Caco-2 (cell line): ENCODE results near the gene RAB1B. TPM values are rescaled to one million over a fixed set of nuclear protein-coding genes. Genes with fewer than 3 reads are reported as not detected.
"Not testable (repeated sequence)": the region's sequence is repeated elsewhere in the genome, so short reads cannot be mapped to it uniquely, and the experiment has no call there.

Source experiments
- BruUV-seq: library from RNA; stranded (reverse); fragments of 400-500 nt; replicated peaks from 2 replicates; lab custom pipeline; 2021; lab: Mats Ljungman, UMichigan
- CTCF ChIA-PET: fragments of 300-600 bp; sonication (Branson Sonifier 250); formaldehyde crosslinking; loops from one replicate; lab custom pipeline; 2022; ENCODE audit warnings: antibody characterized with exemption; lab: Charles Lee
- POLR2A ChIA-PET: fragments of 300-600 bp; sonication (Branson Sonifier 250); formaldehyde crosslinking; loops from one replicate; lab custom pipeline; 2022; ENCODE audit warnings: antibody characterized with exemption; lab: Charles Lee
- DNase-seq, 2 experiments: peaks; one replicate each; pipeline versions ENCODE4 v3.0.0 to v3.0.0-alpha.2; 2020 to 2022
- H3K27me3 ChIP-seq: replicated peaks from 2 replicates; pipeline ENCODE4 v1.6.0; 2011; ENCODE audit warnings: low read length; ENCODE audit not compliant: control insufficient read depth, insufficient read depth
- H3K36me3 ChIP-seq: 2 replicates; pipeline ENCODE4 v1.5.1; 2011; ENCODE audit warnings: low read length; ENCODE audit not compliant: control insufficient read depth, insufficient read depth
- H3K4me1 ChIP-seq: fragments of 250-450 bp; sonication (Bioruptor Pico); 2 replicates; pipeline ENCODE4 v1.5.1; 2020; ENCODE audit warnings: mild to moderate bottlenecking
- H3K4me3 ChIP-seq: 2 replicates; pipeline ENCODE4 v1.5.1; 2011; ENCODE audit warnings: low read depth, mild to moderate bottlenecking, control low read depth, low read length
- H3K9me3 ChIP-seq: fragments of 250-450 bp; sonication (Bioruptor Pico); 2 replicates; pipeline ENCODE4 v1.5.1; 2020; ENCODE audit warnings: mild to moderate bottlenecking, moderate library complexity
- H3K27ac Mint-ChIP-seq: one replicate; pipeline ENCODE4 v1.8.0; 2022; ENCODE audit warnings: mixed read lengths; ENCODE audit not compliant: unreplicated experiment
- H3K27me3 Mint-ChIP-seq: one replicate; pipeline ENCODE4 v1.8.0; 2022; ENCODE audit warnings: mixed read lengths; ENCODE audit not compliant: insufficient read depth, unreplicated experiment
- H3K36me3 Mint-ChIP-seq: one replicate; pipeline ENCODE4 v1.8.0; 2022; ENCODE audit warnings: mild to moderate bottlenecking, mixed read lengths; ENCODE audit not compliant: insufficient read depth, unreplicated experiment
- H3K4me1 Mint-ChIP-seq: one replicate; pipeline ENCODE4 v1.8.0; 2022; ENCODE audit warnings: low read depth, mixed read lengths; ENCODE audit not compliant: unreplicated experiment
- H3K4me3 Mint-ChIP-seq: one replicate; pipeline ENCODE4 v1.8.0; 2022; ENCODE audit warnings: mild to moderate bottlenecking, moderate library complexity, mixed read lengths; ENCODE audit not compliant: unreplicated experiment
- H3K9me3 Mint-ChIP-seq: one replicate; pipeline ENCODE4 v1.8.0; 2022; ENCODE audit warnings: mixed read lengths; ENCODE audit not compliant: unreplicated experiment
- intact Hi-C: fragments of 100-400 bp; cut with micrococcal nuclease; formaldehyde crosslinking; loops from one replicate; pipeline ENCODE4 v1.10.0; 2022; ENCODE audit not compliant: unreplicated experiment
- total RNA-seq: library from RNA; stranded (reverse); gene quantifications from 2 replicates; pipeline ENCODE4 v1.2.3, GENCODE V29; 2022
- TF ChIP-seq, protein P1 (sequence below), 2 experiments: fragments of 200-600 bp in 1 of 2; IDR thresholded peaks; 1 replicate in 1 of 2; 2 replicates in 1 of 2; pipeline versions ENCODE4 v1.5.1 to v1.8.0; 2011 to 2022; ENCODE audit warnings: antibody characterized with exemption in 1 of 2, control low read depth in 1 of 2, inconsistent platforms in 1 of 2, low read depth in 1 of 2, low read length in 1 of 2, mild to moderate bottlenecking in 1 of 2, moderate library complexity in 1 of 2; ENCODE audit not compliant: insufficient read depth in 1 of 2, severe bottlenecking in 1 of 2, unreplicated experiment in 1 of 2

Gene RAB1B
- total RNA-seq, 1 experiment from 2014 or later = 132 TPM

DNA sequence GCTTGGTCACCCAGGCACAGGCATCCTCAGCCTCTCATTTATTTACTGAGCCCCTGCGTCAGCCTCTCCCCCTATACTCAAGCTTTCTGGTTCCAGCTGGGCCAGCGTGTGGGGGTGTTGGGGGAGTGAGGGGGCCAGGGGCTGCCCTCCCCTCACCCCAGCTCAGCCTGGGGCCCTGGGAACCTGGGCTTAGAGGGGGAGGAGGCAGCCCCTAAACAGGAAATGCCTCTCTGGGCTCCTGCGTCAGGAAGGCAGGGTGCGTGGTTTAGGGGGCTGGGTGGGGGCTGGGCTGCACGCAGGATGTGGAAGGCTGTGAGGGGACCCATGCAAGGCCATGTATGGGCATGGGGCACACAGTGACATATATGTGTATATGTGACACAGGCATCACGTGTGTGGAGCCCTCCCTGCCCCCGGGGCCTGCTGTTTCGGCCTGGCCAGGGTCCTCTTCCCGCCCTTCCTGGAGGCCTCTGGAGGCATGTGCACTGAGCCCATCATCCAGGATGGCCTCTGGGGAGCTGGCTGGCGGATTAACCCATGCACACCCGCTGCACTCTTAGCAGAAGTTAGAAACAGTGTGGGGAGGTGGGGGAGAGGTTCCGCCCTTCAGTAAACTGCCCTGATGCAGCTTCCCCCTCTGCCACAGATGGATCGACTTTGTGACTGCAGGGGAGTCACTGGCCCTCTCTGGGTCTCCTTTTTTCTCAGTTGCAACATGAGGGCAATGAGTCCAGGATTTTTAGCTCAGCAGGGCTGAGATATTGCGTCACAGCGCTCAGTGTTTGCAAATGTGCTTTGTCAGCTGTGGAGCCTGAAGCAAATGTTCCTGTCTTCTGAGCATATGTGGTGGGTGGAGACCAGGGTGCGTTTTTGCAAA lies 49.5 kb downstream of the RAB1B start:
- ChIA-PET POLR2A (no interaction called here), CTCF (interaction anchor here (0.6 to 1.8 kb wide), 6 partner anchors 11 to 430 kb away, joined by 3 to 7 read pairs (median 4); partner anchors contain the start of genes FIBP, RIN1 and YIF1A)
- TF ChIP-seq, protein P1, sequence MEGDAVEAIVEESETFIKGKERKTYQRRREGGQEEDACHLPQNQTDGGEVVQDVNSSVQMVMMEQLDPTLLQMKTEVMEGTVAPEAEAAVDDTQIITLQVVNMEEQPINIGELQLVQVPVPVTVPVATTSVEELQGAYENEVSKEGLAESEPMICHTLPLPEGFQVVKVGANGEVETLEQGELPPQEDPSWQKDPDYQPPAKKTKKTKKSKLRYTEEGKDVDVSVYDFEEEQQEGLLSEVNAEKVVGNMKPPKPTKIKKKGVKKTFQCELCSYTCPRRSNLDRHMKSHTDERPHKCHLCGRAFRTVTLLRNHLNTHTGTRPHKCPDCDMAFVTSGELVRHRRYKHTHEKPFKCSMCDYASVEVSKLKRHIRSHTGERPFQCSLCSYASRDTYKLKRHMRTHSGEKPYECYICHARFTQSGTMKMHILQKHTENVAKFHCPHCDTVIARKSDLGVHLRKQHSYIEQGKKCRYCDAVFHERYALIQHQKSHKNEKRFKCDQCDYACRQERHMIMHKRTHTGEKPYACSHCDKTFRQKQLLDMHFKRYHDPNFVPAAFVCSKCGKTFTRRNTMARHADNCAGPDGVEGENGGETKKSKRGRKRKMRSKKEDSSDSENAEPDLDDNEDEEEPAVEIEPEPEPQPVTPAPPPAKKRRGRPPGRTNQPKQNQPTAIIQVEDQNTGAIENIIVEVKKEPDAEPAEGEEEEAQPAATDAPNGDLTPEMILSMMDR (IDR thresholded peaks at IDR 0.05; ENCODE audit: insufficient read depth in 1 of 2, low read depth in 1 of 2, low read length in 1 of 2, severe bottlenecking in 1 of 2, unreplicated experiment in 1 of 2) = no peak
- H3K4me1 Mint-ChIP-seq = peaks cover 22% of the 10 kb centered on the region
- peak; percentile 59 for DNase-seq
- H3K4me3 Mint-ChIP-seq = no peak overlapping the region
- no peaks in the 10 kb centered on the region for H3K27me3 Mint-ChIP-seq
- peak overlapping the region; percentile 70 for H3K27ac Mint-ChIP-seq
- H3K27me3 ChIP-seq = no peaks in the 10 kb centered on the region
- H3K9me3 Mint-ChIP-seq = peaks cover 15% of the 10 kb centered on the region
- H3K9me3 ChIP-seq = peaks cover 12% of the 10 kb centered on the region; the same call in 1 of the 2 replicates
- peaks cover 34% of the 10 kb centered on the region for H3K4me1 ChIP-seq
- no TSS peak for BruUV-seq
- H3K36me3 Mint-ChIP-seq = peaks cover 5% of the 10 kb centered on the region
- no peak overlapping the region for H3K4me3 ChIP-seq
- no peaks in the 10 kb centered on the region for H3K36me3 ChIP-seq
- intact Hi-C loops = no loop called here

DNA sequence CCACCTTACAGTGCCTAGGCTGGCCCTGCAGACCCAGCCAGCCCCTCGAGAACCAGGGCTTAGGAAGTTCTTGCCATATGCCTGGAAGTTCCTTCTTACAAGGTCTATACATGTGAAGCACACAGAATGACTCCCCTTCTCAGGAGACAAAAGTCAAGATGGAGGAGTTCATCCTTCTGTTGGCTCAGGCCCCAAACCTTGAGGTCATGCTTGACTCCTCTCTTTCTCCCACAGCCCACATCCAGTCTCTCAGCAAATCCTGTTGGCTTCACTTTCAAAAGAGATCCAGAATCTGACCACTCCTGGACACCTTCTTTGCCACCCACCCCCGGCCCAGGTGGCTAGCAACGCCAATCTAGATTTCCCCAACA lies 50.1 kb downstream of the RAB1B start:
- Histone ChIP-seq H3K9me3 (peaks cover 12% of the 10 kb centered on the region; the same call in 1 of the 2 replicates), H3K27me3 (no peaks in the 10 kb centered on the region), H3K4me1 (peaks cover 30% of the 10 kb centered on the region), H3K4me3 (no peak overlapping the region), H3K36me3 (no peaks in the 10 kb centered on the region)
- intact Hi-C loops = no loop called here
- Mint-ChIP-seq H3K27me3 (no peaks in the 10 kb centered on the region), H3K4me3 (no peak overlapping the region), H3K4me1 (peaks cover 25% of the 10 kb centered on the region), H3K36me3 (peaks cover 5% of the 10 kb centered on the region), H3K27ac (peak overlapping the region; percentile 70), H3K9me3 (peaks cover 15% of the 10 kb centered on the region)
- ChIA-PET POLR2A (no interaction called here), CTCF (interaction anchor here (0.9 to 1.8 kb wide), 4 partner anchors 10 to 29 kb away, joined by 3 to 7 read pairs (median 4); partner anchors contain the start of genes RIN1 and YIF1A)
- no TSS peak for BruUV-seq
- DNase-seq = no peak
- TF ChIP-seq, protein P1 (IDR thresholded peaks at IDR 0.05; ENCODE audit: insufficient read depth in 1 of 2, low read depth in 1 of 2, low read length in 1 of 2, severe bottlenecking in 1 of 2, unreplicated experiment in 1 of 2) = no peak

DNA sequence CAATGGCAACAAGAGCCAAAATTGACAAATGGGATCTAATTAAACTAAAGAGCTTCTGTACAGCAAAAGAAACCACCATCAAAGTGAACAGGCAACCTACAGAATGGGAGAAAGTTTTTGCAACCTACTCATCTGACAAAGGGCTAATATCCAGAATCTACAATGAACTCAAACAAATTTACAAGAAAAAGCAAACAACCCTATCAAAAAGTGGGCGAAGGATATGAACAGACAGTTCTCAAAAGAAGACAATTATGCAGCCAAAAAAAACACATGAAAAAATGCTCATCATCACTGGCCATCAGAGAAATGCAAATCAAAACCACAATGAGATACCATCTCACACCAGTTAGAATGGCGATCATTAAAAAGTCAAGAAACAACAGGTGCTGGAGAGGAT lies 51.9 kb downstream of the RAB1B start:
- H3K27me3 Mint-ChIP-seq, H3K27me3 ChIP-seq, POLR2A ChIA-PET, H3K4me3 Mint-ChIP-seq, BruUV-seq, DNase-seq, H3K4me3 ChIP-seq, H3K36me3 Mint-ChIP-seq, H3K36me3 ChIP-seq, H3K27ac Mint-ChIP-seq, intact Hi-C loops: not testable (repeated sequence)
- peaks cover 15% of the 10 kb centered on the region for H3K9me3 Mint-ChIP-seq
- Histone ChIP-seq H3K9me3 (peaks cover 12% of the 10 kb centered on the region; the same call in 1 of the 2 replicates), H3K4me1 (peaks cover 34% of the 10 kb centered on the region)
- CTCF ChIA-PET = interaction anchor here (0.9 kb wide), 1 partner anchor 31 kb away, joined by 3 read pairs; the partner anchor contains the start of gene YIF1A
- H3K4me1 Mint-ChIP-seq = peaks cover 25% of the 10 kb centered on the region

DNA sequence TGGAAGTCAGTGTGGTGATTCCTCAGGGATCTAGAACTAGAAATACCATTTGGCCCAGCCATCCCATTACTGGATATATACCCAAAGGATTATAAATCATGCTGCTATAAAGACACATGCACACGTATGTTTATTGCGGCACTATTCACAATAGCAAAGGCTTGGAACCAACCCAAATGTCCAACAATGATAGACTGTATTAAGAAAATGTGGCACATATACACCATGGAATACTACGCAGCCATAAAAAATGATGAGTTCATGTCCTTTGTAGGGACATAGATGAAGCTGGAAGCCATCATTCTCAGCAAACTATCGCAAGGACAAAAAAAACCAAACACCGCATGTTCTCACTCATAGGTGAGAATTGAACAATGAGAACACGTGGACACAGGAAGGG lies 52.3 kb downstream of the RAB1B start:
- H3K4me3 ChIP-seq, H3K36me3 Mint-ChIP-seq, intact Hi-C loops, BruUV-seq, H3K4me3 Mint-ChIP-seq, H3K36me3 ChIP-seq, H3K27me3 Mint-ChIP-seq, CTCF ChIA-PET, DNase-seq, H3K27me3 ChIP-seq, POLR2A ChIA-PET, H3K27ac Mint-ChIP-seq: not testable (repeated sequence)
- Mint-ChIP-seq H3K9me3 (peaks cover 15% of the 10 kb centered on the region), H3K4me1 (peaks cover 25% of the 10 kb centered on the region)
- Histone ChIP-seq H3K4me1 (peaks cover 38% of the 10 kb centered on the region), H3K9me3 (peaks cover 12% of the 10 kb centered on the region; the same call in 1 of the 2 replicates)
